ENCODE measurements around the gene DLGAP3.

DLGAP3 gene

GRCh38 chr1:34906222-34906621, 23.2 kb downstream of the DLGAP3 start:
- H3K79me2 ChIP-seq (ENCODE audit: insufficient read depth, low read length), result no peaks in the 10 kb centered on the region
- peaks cover 3% of the 10 kb centered on the region; the same call in 1 of the 2 replicates for H4K20me1 ChIP-seq (ENCODE audit: insufficient read depth, low read length)
- TF ChIP-seq EZH2 (IDR thresholded peaks at IDR 0.05; ENCODE audit: borderline replicate concordance, low read depth, low read length, severe bottlenecking) (no peak), CTCF (IDR thresholded peaks at IDR 0.05; ENCODE audit: borderline replicate concordance, extremely low read depth, low read length, poor library complexity, severe bottlenecking) (no peak)
- H3K4me2 ChIP-seq (ENCODE audit: insufficient read depth, low read length), result no peak overlapping the region
- H3K9ac ChIP-seq (ENCODE audit: low read depth, low read length), result no peak overlapping the region
- no peak overlapping the region for H2AFZ ChIP-seq (ENCODE audit: low read depth, low read length)
- no peak overlapping the region for H3K27ac ChIP-seq (ENCODE audit: low read length)
- no peaks in the 10 kb centered on the region for H3K9me3 ChIP-seq (ENCODE audit: insufficient read depth, low read length, severe bottlenecking)
- H3K36me3 ChIP-seq (ENCODE audit: insufficient read depth, low read length), result no peaks in the 10 kb centered on the region
- H3K4me3 ChIP-seq (ENCODE audit: low read depth in 1 of 2, low read length in 2 of 2), result no peak overlapping the region
- DNase-seq (no peak), ATAC-seq (ENCODE audit: insufficient read depth, low read depth) (no peak)
- H3K4me1 ChIP-seq (ENCODE audit: insufficient read depth, low read length), result no peaks in the 10 kb centered on the region
- H3K27me3 ChIP-seq (ENCODE audit: insufficient read depth, low read length, poor library complexity), result peaks cover 4% of the 10 kb centered on the region

GRCh38 chr1:34905098-34905459, 24.4 kb downstream of the DLGAP3 start:
- Histone ChIP-seq H4K20me1 (ENCODE audit: insufficient read depth, low read length) (peaks cover 3% of the 10 kb centered on the region; the same call in 1 of the 2 replicates), H2AFZ (ENCODE audit: low read depth, low read length) (no peak overlapping the region), H3K9ac (ENCODE audit: low read depth, low read length) (no peak overlapping the region), H3K27me3 (ENCODE audit: insufficient read depth, low read length, poor library complexity) (peaks cover 4% of the 10 kb centered on the region), H3K27ac (ENCODE audit: low read length) (no peak overlapping the region), H3K4me1 (ENCODE audit: insufficient read depth, low read length) (no peaks in the 10 kb centered on the region), H3K4me2 (ENCODE audit: insufficient read depth, low read length) (no peak overlapping the region), H3K79me2 (ENCODE audit: insufficient read depth, low read length) (no peaks in the 10 kb centered on the region), H3K9me3 (ENCODE audit: insufficient read depth, low read length, severe bottlenecking) (no peaks in the 10 kb centered on the region), H3K36me3 (ENCODE audit: insufficient read depth, low read length) (no peaks in the 10 kb centered on the region), H3K4me3 (ENCODE audit: low read depth in 1 of 2, low read length in 2 of 2) (no peak overlapping the region)
- TF ChIP-seq CTCF (IDR thresholded peaks at IDR 0.05; ENCODE audit: borderline replicate concordance, extremely low read depth, low read length, poor library complexity, severe bottlenecking) (no peak), EZH2 (IDR thresholded peaks at IDR 0.05; ENCODE audit: borderline replicate concordance, low read depth, low read length, severe bottlenecking) (no peak)
- DNase-seq (no peak), ATAC-seq (ENCODE audit: insufficient read depth, low read depth) (no peak)

- Histone ChIP-seq H3K4me1 (ENCODE audit: insufficient read depth, low read length) (no peaks in the 10 kb centered on the region), H3K4me3 (ENCODE audit: low read depth in 1 of 2, low read length in 2 of 2) (no peak overlapping the region), H3K79me2 (ENCODE audit: insufficient read depth, low read length) (no peaks in the 10 kb centered on the region), H2AFZ (ENCODE audit: low read depth, low read length) (no peak overlapping the region), H3K4me2 (ENCODE audit: insufficient read depth, low read length) (no peak overlapping the region), H3K27ac (ENCODE audit: low read length) (no peak overlapping the region), H3K9me3 (ENCODE audit: insufficient read depth, low read length, severe bottlenecking) (no peaks in the 10 kb centered on the region), H4K20me1 (ENCODE audit: insufficient read depth, low read length) (peaks cover 3% of the 10 kb centered on the region; the same call in 1 of the 2 replicates), H3K9ac (ENCODE audit: low read depth, low read length) (no peak overlapping the region), H3K27me3 (ENCODE audit: insufficient read depth, low read length, poor library complexity) (peaks cover 4% of the 10 kb centered on the region), H3K36me3 (ENCODE audit: insufficient read depth, low read length) (no peaks in the 10 kb centered on the region)
- DNase-seq (no peak), ATAC-seq (ENCODE audit: insufficient read depth, low read depth) (no peak)
- TF ChIP-seq EZH2 (IDR thresholded peaks at IDR 0.05; ENCODE audit: borderline replicate concordance, low read depth, low read length, severe bottlenecking) (no peak), CTCF (IDR thresholded peaks at IDR 0.05; ENCODE audit: borderline replicate concordance, extremely low read depth, low read length, poor library complexity, severe bottlenecking) (no peak)
Observed at GRCh38 chr1:34904236-34905097, 25.0 kb downstream of the DLGAP3 start.
